MG63 (cell line): ENCODE data around the gene PRPH. TPM values are rescaled to one million over a fixed set of nuclear protein-coding genes. Genes with fewer than 3 reads are reported as not detected.
"Not testable (repeated sequence)": the region's sequence is repeated elsewhere in the genome, so short reads cannot be mapped to it uniquely, and the experiment has no call there.

ENCODE experiments used
- DNase-seq: peaks from one replicate; pipeline ENCODE4 v3.0.0-alpha.2; 2020
- H3K27me3 ChIP-seq: fragments of 250-450 bp; sonication (Bioruptor Pico); 2 replicates; pipeline ENCODE4 v1.5.1; 2020; ENCODE audit warnings: mild to moderate bottlenecking, moderate library complexity
- H3K36me3 ChIP-seq: fragments of 250-450 bp; sonication (Bioruptor Pico); 2 replicates; pipeline ENCODE4 v1.5.1; 2020; ENCODE audit warnings: mild to moderate bottlenecking, moderate library complexity
- H3K4me3 ChIP-seq: fragments of 250-450 bp; sonication (Bioruptor Pico); 2 replicates; pipeline ENCODE4 v1.5.1; 2020; ENCODE audit warnings: mild to moderate bottlenecking, moderate library complexity
- H3K9me3 ChIP-seq: fragments of 250-450 bp; sonication (Bioruptor Pico); 2 replicates; pipeline ENCODE4 v1.5.1; 2020; ENCODE audit warnings: mild to moderate bottlenecking, moderate library complexity
- total RNA-seq: library from RNA; depleted of rRNA; stranded (reverse); fragments of >200 nt; shearing (Covaris generic); gene quantifications from 2 replicates; pipeline ENCODE4 v1.2.3, GENCODE V29; 2014; ENCODE audit warnings: low replicate concordance

The PRPH gene
- total RNA-seq, 1 experiment from 2014 or later, result 7.1 TPM

GRCh38 chr12:49272790-49273725, 21.9 kb upstream of the PRPH start:
- no peaks in the 10 kb centered on the region for H3K9me3 ChIP-seq
- H3K4me3 ChIP-seq, result no peak overlapping the region
- H3K36me3 ChIP-seq, result peaks cover 54% of the 10 kb centered on the region
- DNase-seq, result no peak
- no peaks in the 10 kb centered on the region for H3K27me3 ChIP-seq

- H3K36me3 ChIP-seq, result peaks cover 53% of the 10 kb centered on the region
- no peaks in the 10 kb centered on the region for H3K9me3 ChIP-seq
- H3K27me3 ChIP-seq, result no peaks in the 10 kb centered on the region
- DNase-seq, result no peak
- no peak overlapping the region for H3K4me3 ChIP-seq
Measured at GRCh38 chr12:49273726-49274395, 21.1 kb upstream of the PRPH start.

DNA sequence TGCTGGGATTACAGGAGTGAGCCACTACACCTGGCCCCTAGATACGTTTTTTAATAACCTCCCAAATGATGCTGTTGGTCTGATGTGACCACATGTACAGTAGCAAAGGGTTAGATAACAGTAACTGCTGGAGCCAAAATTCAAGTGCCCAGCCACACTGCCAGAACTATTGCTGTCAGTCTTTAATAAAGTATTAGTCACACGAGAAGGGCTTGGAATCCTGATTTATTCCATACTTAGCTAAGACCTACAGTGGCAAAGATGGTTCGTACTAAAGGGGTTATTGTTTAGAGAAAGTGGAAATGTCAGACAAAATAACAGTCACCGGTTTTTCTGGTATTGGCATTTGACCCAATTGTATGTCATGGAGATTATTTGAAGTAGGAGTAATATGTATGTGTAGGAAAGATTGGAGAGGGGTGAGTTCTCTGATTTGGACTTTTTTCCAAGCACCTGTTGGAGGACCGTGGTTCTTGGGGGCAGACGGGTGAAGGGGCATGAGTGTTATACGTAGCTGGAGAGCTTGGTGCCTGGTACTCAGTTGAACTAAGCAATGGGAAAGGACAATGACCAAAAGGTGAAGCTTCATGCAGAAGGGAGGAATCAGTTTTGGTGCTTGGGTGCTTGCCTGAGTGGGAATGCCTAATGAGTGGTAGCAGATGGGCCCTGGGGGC, 20.4 kb upstream of the PRPH start:
- Histone ChIP-seq H3K27me3 (no peaks in the 10 kb centered on the region), H3K4me3 (no peak overlapping the region), H3K36me3 (peaks cover 46% of the 10 kb centered on the region), H3K9me3 (no peaks in the 10 kb centered on the region)
- DNase-seq, result peak; percentile 44

DNA sequence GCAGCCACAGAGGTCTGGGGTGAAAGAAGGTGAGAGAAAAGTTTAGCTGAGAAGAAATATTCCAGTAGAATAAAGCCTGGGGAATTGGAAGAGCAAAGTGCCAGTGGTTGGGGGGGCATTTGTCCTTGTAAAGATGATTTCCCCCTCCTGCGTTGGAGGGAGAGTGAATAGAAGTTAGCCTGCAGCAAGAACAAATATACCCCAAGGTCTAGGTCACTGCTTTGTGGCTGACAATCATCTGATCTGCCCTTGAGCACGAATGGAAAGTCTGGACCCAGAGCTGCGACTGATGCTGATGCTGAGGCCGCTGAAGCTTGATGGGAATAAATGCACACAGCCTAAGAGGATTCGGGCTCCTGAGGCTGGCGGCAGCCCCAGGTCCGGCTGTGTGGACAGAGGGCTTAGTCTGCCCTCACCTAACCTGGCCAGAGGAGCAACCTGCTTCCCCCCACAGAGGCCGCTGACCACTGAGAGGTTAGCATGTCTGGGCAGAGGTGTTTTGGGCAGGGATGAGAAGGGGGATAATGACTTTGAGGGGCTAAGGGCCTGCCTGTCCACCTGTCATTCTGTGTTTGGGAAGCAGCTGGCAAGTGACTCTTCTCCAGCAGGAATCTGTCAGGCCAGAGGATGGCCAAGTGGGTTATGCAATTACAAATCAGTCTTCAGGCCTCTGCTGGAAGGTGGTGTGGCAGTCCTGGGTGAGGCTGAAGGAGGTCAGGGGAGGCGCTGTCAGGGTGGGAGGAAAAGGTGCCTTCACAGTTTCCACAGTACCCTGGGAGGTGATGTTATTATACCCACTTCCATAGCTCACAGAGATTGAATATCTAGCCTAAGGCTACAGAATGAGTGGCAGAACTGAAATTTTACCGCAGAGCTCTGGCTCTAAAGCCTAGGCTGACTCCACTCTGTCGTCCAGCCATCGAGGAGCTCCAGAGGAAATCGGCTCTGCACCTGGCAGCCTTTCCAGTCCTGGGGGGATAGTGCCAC, 18.4 kb upstream of the PRPH start:
- DNase-seq, result no peak
- Histone ChIP-seq H3K4me3 (no peak overlapping the region), H3K9me3 (no peaks in the 10 kb centered on the region), H3K27me3 (no peaks in the 10 kb centered on the region), H3K36me3 (peaks cover 26% of the 10 kb centered on the region)

- DNase-seq, result no peak
- Histone ChIP-seq H3K4me3 (no peak overlapping the region), H3K27me3 (no peaks in the 10 kb centered on the region), H3K9me3 (no peaks in the 10 kb centered on the region), H3K36me3 (peaks cover 20% of the 10 kb centered on the region)
Measured at GRCh38 chr12:49277466-49277865, 17.5 kb upstream of the PRPH start.

- H3K4me3 ChIP-seq, result no peak overlapping the region
- no peaks in the 10 kb centered on the region for H3K36me3 ChIP-seq
- H3K9me3 ChIP-seq, result no peaks in the 10 kb centered on the region
- H3K27me3 ChIP-seq, result no peaks in the 10 kb centered on the region
- no peak for DNase-seq
Measured at GRCh38 chr12:49279706-49280159, 15.2 kb upstream of the PRPH start.

DNA sequence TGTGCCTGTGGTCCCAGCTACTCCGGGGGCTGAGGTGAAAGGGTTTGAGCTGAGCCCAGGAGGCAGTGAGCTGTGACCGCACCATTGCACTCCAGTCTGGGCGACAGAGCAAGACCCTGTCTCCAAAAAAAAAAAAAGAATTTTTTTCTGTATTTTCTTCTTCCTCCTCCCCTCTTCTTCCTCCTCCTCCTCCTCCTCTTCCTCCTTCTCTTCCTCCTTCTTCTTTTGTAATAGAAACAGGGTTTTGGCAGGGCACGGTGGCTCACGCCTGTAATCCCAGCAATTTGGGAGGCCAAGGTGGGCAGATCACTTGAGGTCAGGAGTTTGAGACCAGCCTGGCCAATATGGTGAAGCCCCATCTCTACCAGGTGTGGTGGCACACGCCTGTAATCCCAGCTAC, 14.4 kb upstream of the PRPH start:
- H3K9me3 ChIP-seq, H3K36me3 ChIP-seq, H3K4me3 ChIP-seq, DNase-seq, H3K27me3 ChIP-seq: not testable (repeated sequence)

DNA sequence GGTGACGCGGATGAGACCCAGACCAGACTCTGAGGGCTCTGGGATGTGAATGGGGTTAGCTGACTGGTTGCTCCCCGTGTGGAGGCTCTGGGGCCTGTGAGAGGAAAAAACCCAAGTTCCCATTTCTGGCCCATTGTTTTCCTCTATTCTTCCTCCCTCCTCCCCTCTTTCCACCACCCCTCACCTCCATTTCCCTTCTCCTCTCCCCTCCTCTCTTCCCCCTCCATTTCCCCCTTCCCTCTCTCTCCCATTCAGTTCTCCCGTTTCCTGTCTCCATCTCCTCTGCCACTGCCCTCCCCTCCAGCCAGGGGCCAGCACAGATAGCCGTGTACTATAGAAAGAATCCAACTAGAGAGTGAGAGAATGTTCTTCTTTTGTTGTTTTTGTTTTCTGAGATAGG, 12.6 kb upstream of the PRPH start:
- Histone ChIP-seq H3K27me3 (no peaks in the 10 kb centered on the region), H3K4me3 (no peak overlapping the region), H3K36me3 (no peaks in the 10 kb centered on the region), H3K9me3 (no peaks in the 10 kb centered on the region)
- no peak for DNase-seq

DNA sequence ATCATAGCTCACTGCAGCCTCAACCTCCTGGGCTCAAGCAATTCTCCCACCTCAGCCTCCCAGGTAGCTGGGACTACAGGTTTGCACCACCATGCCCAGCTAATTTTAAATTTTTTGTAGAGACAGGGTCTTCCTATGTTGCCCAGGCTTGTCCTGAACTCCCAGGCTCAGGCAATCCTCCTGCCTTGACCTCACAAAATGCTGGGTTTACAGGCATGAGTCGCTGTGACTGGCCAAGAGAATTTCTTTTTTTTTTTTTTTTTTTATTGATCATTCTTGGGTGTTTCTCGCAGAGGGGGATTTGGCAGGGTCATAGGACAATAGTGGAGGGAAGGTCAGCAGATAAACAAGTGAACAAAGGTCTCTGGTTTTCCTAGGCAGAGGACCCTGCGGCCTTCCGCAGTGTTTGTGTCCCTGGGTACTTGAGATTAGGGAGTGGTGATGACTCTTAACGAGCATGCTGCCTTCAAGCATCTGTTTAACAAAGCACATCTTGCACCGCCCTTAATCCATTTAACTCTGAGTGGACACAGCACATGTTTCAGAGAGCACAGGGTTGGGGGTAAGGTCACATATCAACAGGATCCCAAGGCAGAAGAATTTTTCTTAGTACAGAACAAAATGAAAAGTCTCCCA, 12.1 kb upstream of the PRPH start:
- not testable (repeated sequence) for H3K27me3 ChIP-seq, H3K4me3 ChIP-seq, H3K36me3 ChIP-seq, DNase-seq, H3K9me3 ChIP-seq

GRCh38 chr12:49283541-49284429, 11.2 kb upstream of the PRPH start:
- Histone ChIP-seq H3K9me3 (no peaks in the 10 kb centered on the region), H3K4me3 (no peak overlapping the region), H3K36me3 (no peaks in the 10 kb centered on the region), H3K27me3 (no peaks in the 10 kb centered on the region)
- DNase-seq, result no peak

- H3K9me3 ChIP-seq, result no peaks in the 10 kb centered on the region
- H3K36me3 ChIP-seq, result no peaks in the 10 kb centered on the region
- H3K4me3 ChIP-seq, result no peak overlapping the region
- DNase-seq, result no peak
- no peaks in the 10 kb centered on the region for H3K27me3 ChIP-seq
Measured at GRCh38 chr12:49284672-49285071, 10.3 kb upstream of the PRPH start.

GRCh38 chr12:49287876-49288275, 7.1 kb upstream of the PRPH start:
- no peaks in the 10 kb centered on the region for H3K27me3 ChIP-seq
- H3K36me3 ChIP-seq, result no peaks in the 10 kb centered on the region
- no peak overlapping the region for H3K4me3 ChIP-seq
- H3K9me3 ChIP-seq, result no peaks in the 10 kb centered on the region
- DNase-seq, result no peak

GRCh38 chr12:49288412-49288853, 6.5 kb upstream of the PRPH start:
- Histone ChIP-seq H3K27me3 (no peaks in the 10 kb centered on the region), H3K9me3 (no peaks in the 10 kb centered on the region), H3K4me3 (no peak overlapping the region), H3K36me3 (no peaks in the 10 kb centered on the region)
- no peak for DNase-seq

GRCh38 chr12:49288922-49289555, 5.9 kb upstream of the PRPH start:
- no peak for DNase-seq
- Histone ChIP-seq H3K9me3 (no peaks in the 10 kb centered on the region), H3K4me3 (no peak overlapping the region), H3K27me3 (no peaks in the 10 kb centered on the region), H3K36me3 (no peaks in the 10 kb centered on the region)

GRCh38 chr12:49292729-49293055, 2.3 kb upstream of the PRPH start:
- DNase-seq, result peak; percentile 82
- no peaks in the 10 kb centered on the region for H3K36me3 ChIP-seq
- peak overlapping the region; percentile 33 for H3K4me3 ChIP-seq
- no peaks in the 10 kb centered on the region for H3K27me3 ChIP-seq
- no peaks in the 10 kb centered on the region for H3K9me3 ChIP-seq
